ENCODE measurements around the gene CYP21A2.

Gene CYP21A2

GRCh38 chr6:32069460-32069859 is 31.2 kb downstream of the CYP21A2 start:
- Histone ChIP-seq H3K36me3 (replicated peaks; ENCODE audit: insufficient read depth, low read length) (no peaks in the 10 kb centered on the region), H3K9ac (ENCODE audit: low read length) (no peak overlapping the region), H2AFZ (ENCODE audit: low read length) (no peak overlapping the region), H4K20me1 (ENCODE audit: insufficient read depth, low read length) (no peaks in the 10 kb centered on the region), H3K4me1 (ENCODE audit: low read length) (no peaks in the 10 kb centered on the region), H3F3A (ENCODE audit: insufficient read depth, low read length) (no peaks in the 10 kb centered on the region), H3K27ac (ENCODE audit: low read length) (no peak overlapping the region), H3K4me2 (ENCODE audit: low read depth, low read length) (no peak overlapping the region; the same call in 1 of the 2 replicates), H3K9me2 (replicated peaks; ENCODE audit: insufficient read depth, low read length) (no peaks in the 10 kb centered on the region), H3K27me3 (replicated peaks; ENCODE audit: insufficient read depth, low read length) (peaks cover 83% of the 10 kb centered on the region), H3K79me2 (ENCODE audit: low read length) (no peaks in the 10 kb centered on the region), H3K4me3 (ENCODE audit: low read length) (no peak overlapping the region), H3K9me3 (replicated peaks; ENCODE audit: insufficient read depth, low read length) (no peaks in the 10 kb centered on the region)
- TF ChIP-seq EZH2phosphoT487 (IDR thresholded peaks at IDR 0.05; ENCODE audit: low read length) (no peak), CTCF (IDR thresholded peaks at IDR 0.05; ENCODE audit: low read length) (no peak), EZH2 (optimal IDR thresholded peaks at IDR 0.05; ENCODE audit: low read depth, low read length) (no peak)
- DNase-seq = no peak

- H3K9ac ChIP-seq (ENCODE audit: low read length) = no peak overlapping the region
- H3K79me2 ChIP-seq (ENCODE audit: low read length) = no peaks in the 10 kb centered on the region
- no peaks in the 10 kb centered on the region for H3K9me3 ChIP-seq (replicated peaks; ENCODE audit: insufficient read depth, low read length)
- H4K20me1 ChIP-seq (ENCODE audit: insufficient read depth, low read length) = no peaks in the 10 kb centered on the region
- TF ChIP-seq CTCF (IDR thresholded peaks at IDR 0.05; ENCODE audit: low read length) = no peak
- TF ChIP-seq EZH2phosphoT487 (IDR thresholded peaks at IDR 0.05; ENCODE audit: low read length) = no peak
- TF ChIP-seq EZH2 (optimal IDR thresholded peaks at IDR 0.05; ENCODE audit: low read depth, low read length) = no peak
- H3K27me3 ChIP-seq (replicated peaks; ENCODE audit: insufficient read depth, low read length) = peaks cover 88% of the 10 kb centered on the region
- H3K27ac ChIP-seq (ENCODE audit: low read length) = no peak overlapping the region
- H3K4me2 ChIP-seq (ENCODE audit: low read depth, low read length) = no peak overlapping the region
- H3F3A ChIP-seq (ENCODE audit: insufficient read depth, low read length) = no peaks in the 10 kb centered on the region
- no peak for DNase-seq
- no peak overlapping the region for H3K4me3 ChIP-seq (ENCODE audit: low read length)
- H3K36me3 ChIP-seq (replicated peaks; ENCODE audit: insufficient read depth, low read length) = no peaks in the 10 kb centered on the region
- no peaks in the 10 kb centered on the region for H3K9me2 ChIP-seq (replicated peaks; ENCODE audit: insufficient read depth, low read length)
- H2AFZ ChIP-seq (ENCODE audit: low read length) = no peak overlapping the region
- no peaks in the 10 kb centered on the region for H3K4me1 ChIP-seq (ENCODE audit: low read length)
Observed at GRCh38 chr6:32069878-32070515, 31.8 kb downstream of the CYP21A2 start.

- H3K27me3 ChIP-seq (replicated peaks; ENCODE audit: insufficient read depth, low read length) = peaks cover 93% of the 10 kb centered on the region
- TF ChIP-seq CTCF (IDR thresholded peaks at IDR 0.05; ENCODE audit: low read length) (no peak), EZH2 (optimal IDR thresholded peaks at IDR 0.05; ENCODE audit: low read depth, low read length) (no peak), EZH2phosphoT487 (IDR thresholded peaks at IDR 0.05; ENCODE audit: low read length) (no peak)
- no peaks in the 10 kb centered on the region for H3F3A ChIP-seq (ENCODE audit: insufficient read depth, low read length)
- H3K4me3 ChIP-seq (ENCODE audit: low read length) = no peak overlapping the region
- H3K27ac ChIP-seq (ENCODE audit: low read length) = no peak overlapping the region
- H2AFZ ChIP-seq (ENCODE audit: low read length) = no peak overlapping the region
- no peaks in the 10 kb centered on the region for H3K36me3 ChIP-seq (replicated peaks; ENCODE audit: insufficient read depth, low read length)
- no peaks in the 10 kb centered on the region for H3K9me3 ChIP-seq (replicated peaks; ENCODE audit: insufficient read depth, low read length)
- H4K20me1 ChIP-seq (ENCODE audit: insufficient read depth, low read length) = no peaks in the 10 kb centered on the region
- H3K4me2 ChIP-seq (ENCODE audit: low read depth, low read length) = no peak overlapping the region
- no peaks in the 10 kb centered on the region for H3K9me2 ChIP-seq (replicated peaks; ENCODE audit: insufficient read depth, low read length)
- H3K9ac ChIP-seq (ENCODE audit: low read length) = no peak overlapping the region
- no peaks in the 10 kb centered on the region for H3K79me2 ChIP-seq (ENCODE audit: low read length)
- H3K4me1 ChIP-seq (ENCODE audit: low read length) = no peaks in the 10 kb centered on the region
- DNase-seq = no peak
Observed at GRCh38 chr6:32070814-32071543, 32.8 kb downstream of the CYP21A2 start.
